C1 segment of cervical spinal cord (tissue), 14 donors: Measurements from ENCODE around the gene LOX.
"Not testable (repeated sequence)": the region's sequence is repeated elsewhere in the genome, so short reads cannot be mapped to it uniquely, and the experiment has no call there.

Experiments
- DNase-seq, 14 donors: peaks; one replicate each; lab custom pipeline; 2025; lab: John Stamatoyannopoulos, UW

LOX gene

GRCh38 chr5:122097391-122097790 is 19.3 kb upstream of the LOX start:
- no peak for DNase-seq

GRCh38 chr5:122095158-122095557 is 17.1 kb upstream of the LOX start:
- DNase-seq, result no peak

DNA sequence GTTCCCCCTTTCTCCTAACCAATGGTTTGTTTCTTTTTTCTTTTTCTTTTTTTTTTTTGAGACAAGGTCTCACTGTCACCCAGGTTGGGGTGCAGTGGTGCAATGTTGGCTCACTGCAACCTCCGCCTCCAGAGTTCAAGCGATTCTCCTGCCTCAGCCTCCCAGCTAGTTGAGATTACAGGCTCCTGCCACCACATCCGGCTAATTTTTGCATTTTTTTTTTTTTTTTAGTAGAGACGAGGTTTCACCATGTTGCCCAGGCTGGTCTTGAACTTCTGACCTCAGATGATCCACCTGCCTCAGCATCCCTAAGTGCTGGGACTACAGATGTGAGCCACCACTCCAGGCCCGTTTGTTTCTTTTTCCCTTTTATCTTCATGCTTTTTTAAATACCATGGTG is 16.2 kb upstream of the LOX start:
- not testable (repeated sequence) for DNase-seq

- no peak for DNase-seq
These were observed 15.5 kb upstream of the LOX start for GRCh38 chr5:122093415-122094180.

DNA sequence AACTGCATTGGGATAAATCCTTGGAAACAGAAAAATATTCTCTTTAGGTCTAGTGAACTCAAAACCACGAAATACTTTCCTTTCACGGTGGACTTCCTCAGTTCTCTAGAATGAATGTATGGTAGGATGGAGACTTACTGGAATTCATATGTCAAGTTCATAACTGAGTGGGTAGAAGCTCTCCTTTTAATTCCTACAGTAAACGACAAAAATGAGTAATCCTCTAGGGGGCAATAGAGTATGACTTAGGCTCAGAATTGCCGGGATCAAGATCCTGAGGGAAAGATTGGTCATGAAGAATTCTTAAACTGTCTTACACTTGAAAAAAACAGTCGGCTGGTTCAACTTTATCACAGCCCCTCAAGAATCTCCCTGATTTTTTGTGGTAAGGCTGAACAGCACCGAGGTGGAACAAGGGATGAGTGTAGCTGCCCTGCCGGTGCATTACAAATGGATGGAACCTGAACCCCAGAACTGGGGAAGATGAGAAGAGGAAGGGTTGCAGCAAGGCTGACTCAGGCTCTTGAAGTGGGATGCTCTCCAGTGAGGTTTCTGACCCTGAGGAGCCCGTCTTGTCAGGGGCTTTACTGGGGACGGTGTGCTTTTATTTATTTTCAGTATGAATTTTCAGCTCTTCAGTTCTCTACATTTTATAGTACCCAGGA is 14.0 kb upstream of the LOX start:
- no peak for DNase-seq

- DNase-seq, result no peak
These were observed 11.3 kb upstream of the LOX start for GRCh38 chr5:122089096-122090013.

DNA sequence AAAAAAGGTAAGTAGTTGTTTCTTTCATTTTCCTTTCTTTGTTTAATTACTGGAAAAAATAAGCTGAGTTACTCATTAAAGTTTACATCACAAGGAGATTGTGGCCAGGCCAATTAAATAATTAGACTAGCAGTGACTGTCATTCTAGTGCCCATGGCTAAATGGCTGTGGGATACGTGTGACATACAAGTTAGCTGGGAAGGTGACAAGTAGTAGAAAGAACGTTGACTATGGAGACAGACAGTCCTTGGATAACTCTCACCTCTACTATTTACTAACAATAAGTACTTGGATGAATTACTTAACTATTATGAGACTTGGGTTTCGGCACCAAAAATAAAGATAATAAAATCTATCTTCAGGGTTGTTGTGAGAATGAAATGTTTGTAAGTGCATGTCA is 7.0 kb upstream of the LOX start:
- DNase-seq, result no peak

DNA sequence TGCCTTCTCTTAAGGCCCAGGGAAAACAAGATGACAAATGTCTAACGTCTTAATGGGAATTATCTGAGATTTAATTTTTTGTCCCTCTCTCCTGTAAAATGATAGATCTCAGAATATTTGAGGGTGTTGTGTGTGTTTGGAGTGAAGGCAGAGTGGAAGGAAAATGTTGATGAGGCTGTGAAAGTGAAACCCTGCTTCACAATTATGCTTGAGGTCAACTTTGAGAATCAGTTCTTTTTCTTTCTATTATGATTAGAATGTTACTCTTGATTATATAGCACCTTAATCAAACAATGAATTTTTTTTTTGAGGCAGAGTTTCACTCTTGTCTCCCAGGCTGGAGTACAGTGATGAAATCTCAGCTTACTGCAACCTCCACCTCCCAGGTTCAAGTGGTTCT is 5.5 kb upstream of the LOX start:
- no peak for DNase-seq

GRCh38 chr5:122081541-122081940 is 3.5 kb upstream of the LOX start:
- DNase-seq, result no peak

GRCh38 chr5:122077366-122078115 is 518 bp downstream of the LOX start:
- peak in 1 of 14 donors; percentile 8 for DNase-seq

GRCh38 chr5:122076669-122077365 is 1.2 kb downstream of the LOX start:
- peak in 9 of 14 donors; percentile 3 to 44 (median 27) for DNase-seq

GRCh38 chr5:122076050-122076461 is 2.0 kb downstream of the LOX start:
- DNase-seq, result no peak

- no peak for DNase-seq
These were observed 4.2 kb downstream of the LOX start for GRCh38 chr5:122073864-122074263.

DNA sequence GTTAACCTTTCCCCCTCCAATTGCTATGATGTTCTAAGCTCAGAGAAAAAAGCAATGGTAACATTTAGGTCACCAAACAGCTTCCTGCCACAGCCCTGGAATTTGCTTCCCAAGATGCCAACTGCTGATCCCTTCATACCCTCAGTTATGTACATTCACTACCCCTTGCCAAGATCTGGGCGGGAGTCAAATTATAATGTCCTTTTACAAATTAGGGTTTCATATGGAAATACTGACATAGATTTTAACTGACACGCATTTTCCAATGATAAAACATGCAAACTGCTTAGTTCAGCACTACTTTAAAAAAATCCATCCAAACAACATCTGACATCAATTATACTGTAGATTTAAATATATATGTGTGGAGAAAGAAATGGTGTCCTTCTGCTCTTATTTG is 5.0 kb downstream of the LOX start:
- DNase-seq, result no peak

DNA sequence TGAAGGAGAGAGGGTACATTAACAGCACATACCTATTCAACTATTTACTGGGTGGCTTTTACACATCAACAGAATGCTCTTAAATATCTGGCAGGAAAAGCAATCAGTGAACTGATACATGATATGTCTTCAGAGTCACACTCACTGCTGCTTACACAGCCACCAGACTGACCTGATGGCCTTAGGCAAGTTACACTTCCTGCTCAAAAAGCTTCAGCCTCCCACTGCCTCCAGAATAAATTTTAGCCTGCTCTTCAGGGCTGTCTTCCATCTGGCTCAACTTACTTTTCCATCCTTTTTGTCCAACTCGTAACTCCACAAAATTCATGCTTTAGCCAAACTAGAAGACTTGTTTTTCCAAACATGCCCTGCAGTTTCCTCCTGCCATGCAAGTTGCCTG is 10.7 kb downstream of the LOX start:
- DNase-seq, result no peak

- no peak for DNase-seq
These were observed 13.1 kb downstream of the LOX start for GRCh38 chr5:122064992-122065391.

DNA sequence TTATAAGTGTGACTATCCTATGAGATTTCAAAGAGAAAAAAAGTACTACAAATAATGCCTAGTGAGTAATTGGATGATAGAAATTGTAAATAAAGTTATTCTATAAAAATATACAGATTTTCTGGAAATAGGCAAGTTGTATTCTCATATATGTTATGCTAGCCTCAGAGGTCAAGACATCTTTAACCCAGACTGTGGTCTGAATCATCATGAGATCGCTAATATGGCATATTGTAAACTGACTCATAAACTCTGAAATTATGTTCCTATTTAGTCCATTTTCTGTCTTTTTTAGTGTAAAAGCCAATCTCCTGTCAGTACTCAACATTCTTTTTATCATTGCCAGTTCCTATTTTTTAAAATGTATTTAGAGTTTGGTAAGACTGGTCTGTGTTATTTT is 14.2 kb downstream of the LOX start:
- DNase-seq, result no peak

DNA sequence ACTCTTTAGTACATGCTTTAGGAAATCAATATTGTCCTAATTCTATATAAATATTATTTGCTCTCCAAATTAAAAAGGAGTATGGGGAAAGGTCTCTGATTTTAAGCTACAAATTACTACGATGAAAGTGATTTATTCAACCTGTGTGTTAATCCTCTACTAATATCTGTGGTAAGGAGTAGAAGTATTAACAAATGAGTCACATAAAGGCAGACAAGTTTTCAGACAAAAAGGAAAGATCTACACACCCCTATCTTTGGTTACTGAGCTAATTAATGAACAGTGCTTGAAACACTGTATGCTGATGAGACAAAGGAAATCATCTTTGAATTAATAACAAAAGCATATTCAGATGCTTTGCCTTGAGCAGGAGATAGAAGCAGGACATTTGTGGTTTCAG is 15.9 kb downstream of the LOX start:
- no peak for DNase-seq

DNA sequence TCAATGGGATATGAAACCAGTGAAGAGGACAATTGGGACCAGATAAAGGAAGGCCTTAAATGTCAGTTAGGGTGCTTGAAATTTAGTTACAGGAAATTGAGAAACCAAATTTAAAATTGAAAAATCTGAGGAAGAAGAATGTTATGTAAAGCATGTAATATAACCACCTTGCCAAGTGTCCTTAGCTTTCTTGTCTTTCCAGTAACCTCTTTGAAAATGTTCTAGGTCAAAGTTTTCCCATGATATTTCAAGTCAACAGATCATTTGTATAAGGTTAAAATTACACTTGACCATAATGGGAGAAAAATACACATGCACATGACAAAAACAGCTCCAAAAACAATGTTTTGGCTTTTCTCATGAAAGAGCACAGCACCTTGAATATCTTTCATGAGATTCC is 21.1 kb downstream of the LOX start:
- no peak for DNase-seq

DNA sequence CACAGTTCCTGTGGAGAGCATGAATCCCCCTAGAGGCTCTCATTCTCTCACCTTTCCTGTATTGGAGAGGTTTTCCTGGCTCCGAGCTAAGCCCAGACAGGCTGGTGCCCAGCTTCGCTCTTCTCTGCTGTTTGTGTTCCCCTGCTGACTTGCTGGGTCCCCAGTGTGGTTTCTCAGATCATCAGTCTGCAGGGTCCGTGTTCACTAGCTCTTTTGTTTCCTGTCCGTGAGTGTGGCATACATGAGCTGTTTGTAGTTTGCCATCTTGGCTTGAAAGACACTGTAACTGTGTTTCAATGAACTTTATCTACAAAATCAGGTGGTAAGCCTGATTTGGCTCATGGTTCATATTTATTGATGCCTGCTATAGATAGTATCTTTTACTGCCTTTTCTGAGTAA is 23.8 kb downstream of the LOX start:
- DNase-seq, result no peak
